Thyroid gland (tissue), 4 donors: ENCODE results near the gene ZNF785. TPM values are rescaled to one million over a fixed set of nuclear protein-coding genes. Genes with fewer than 3 reads are reported as not detected.
"Not testable (repeated sequence)": the region's sequence is repeated elsewhere in the genome, so short reads cannot be mapped to it uniquely, and the experiment has no call there.

Source experiments
- DNase-seq, 2 donors: peaks; one replicate each; pipeline ENCODE4 v3.0.0-alpha.2; 2019
- H3K27ac ChIP-seq, 3 donors: fragments of 200-600 bp; sonication (generic); 1 replicate in 2 of 3; 2 replicates in 1 of 3; pipeline ENCODE4 v1.5.1; 2016 to 2019; ENCODE audit warnings: mild to moderate bottlenecking in 1 of 3, moderate library complexity in 1 of 3
- H3K27me3 ChIP-seq: fragments of 200-600 bp; sonication (generic); one replicate; pipeline ENCODE4 v1.5.1; 2019
- H3K36me3 ChIP-seq, 2 donors: fragments of 200-600 bp; sonication (generic); one replicate each; pipeline ENCODE4 v1.5.1; 2016 to 2019
- H3K4me1 ChIP-seq, 2 donors: fragments of 200-600 bp; sonication (generic); one replicate each; pipeline ENCODE4 v1.5.1; 2017 to 2019
- H3K4me3 ChIP-seq, 3 donors: fragments of 200-600 bp; sonication (generic); replicated peaks in 1 of 3; 1 replicate in 2 of 3; 2 replicates in 1 of 3; pipeline ENCODE4 v1.5.1; 2016; ENCODE audit warnings: mild to moderate bottlenecking in 1 of 3
- H3K9me3 ChIP-seq: fragments of 200-600 bp; sonication (generic); one replicate; pipeline ENCODE4 v1.5.1; 2017
- CTCF ChIP-seq, 6 experiments: fragments of 200-600 bp in 3 of 6; fragments of 450-650 bp in 3 of 6; sonication (generic) in 3 of 6; IDR thresholded peaks; one replicate each; pipeline ENCODE4 v1.5.1; 2016 to 2019; ENCODE audit warnings: antibody characterized with exemption in 6 of 6, mild to moderate bottlenecking in 2 of 6, inconsistent platforms in 1 of 6, moderate library complexity in 1 of 6
- POLR2A ChIP-seq, 2 donors: fragments of 450-650 bp; IDR thresholded peaks; one replicate each; pipeline ENCODE4 v1.6.1; 2017; ENCODE audit warnings: antibody characterized with exemption in 2 of 2, mild to moderate bottlenecking in 2 of 2, moderate library complexity in 1 of 2
- WGBS, 2 donors: methylation state at CpG; one replicate each; pipeline ENCODE4 v1.1.5; 2017; 5-methylcytosine and 5-hydroxymethylcytosine counted together
- intact Hi-C: fragments of 100-400 bp; cut with DNase I; formaldehyde crosslinking; loops from one replicate; pipeline ENCODE4 v1.15.1; 2023
- total RNA-seq, 4 donors: library from RNA; depleted of rRNA; stranded (reverse); fragments of >200 nt; gene quantifications; one replicate each; pipeline ENCODE4 v1.2.3, GENCODE V29; 2016

ZNF785 gene
- total RNA-seq, 4 donors from 2014 or later: 10.3 to 16.9 (median 12.4) TPM

DNA sequence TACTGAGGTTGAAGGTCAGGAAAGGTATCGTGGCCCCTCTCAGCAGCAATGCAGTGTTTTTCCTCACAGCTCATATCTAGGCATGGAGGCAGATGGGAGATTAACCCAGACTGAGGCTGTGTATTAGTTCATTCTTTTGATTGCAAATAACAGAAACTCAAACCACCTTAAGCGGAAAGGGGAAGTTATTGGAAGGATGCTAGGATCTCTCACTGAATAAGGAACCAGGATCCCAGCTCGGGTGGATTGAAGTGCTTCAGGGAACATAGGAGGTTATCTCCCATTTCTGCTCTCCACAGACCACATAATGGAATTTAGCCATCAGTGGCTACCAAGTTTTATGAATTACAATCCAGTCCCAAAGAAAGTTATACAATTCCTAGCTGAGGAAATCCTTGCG lies 16.5 kb upstream of the ZNF785 start:
- DNase-seq: no peak
- no peaks in the 10 kb centered on the region for H3K4me1 ChIP-seq
- intact Hi-C loops: loop anchor here (10.0 kb wide), 1 partner anchor 157 kb away; the partner anchor contains the start of gene SEPHS2
- peaks cover 26 to 34% of the 10 kb centered on the region in 2 donors for H3K36me3 ChIP-seq
- 88 to 92% methylated on average over 4 of the region's 4 CpGs for WGBS, 2 donors
- no peak overlapping the region for H3K4me3 ChIP-seq
- H3K27ac ChIP-seq: no peak overlapping the region
- H3K9me3 ChIP-seq: no peaks in the 10 kb centered on the region
- TF ChIP-seq CTCF (IDR thresholded peaks at IDR 0.05) (no peak), POLR2A (IDR thresholded peaks at IDR 0.05) (no peak)
- no peaks in the 10 kb centered on the region for H3K27me3 ChIP-seq

DNA sequence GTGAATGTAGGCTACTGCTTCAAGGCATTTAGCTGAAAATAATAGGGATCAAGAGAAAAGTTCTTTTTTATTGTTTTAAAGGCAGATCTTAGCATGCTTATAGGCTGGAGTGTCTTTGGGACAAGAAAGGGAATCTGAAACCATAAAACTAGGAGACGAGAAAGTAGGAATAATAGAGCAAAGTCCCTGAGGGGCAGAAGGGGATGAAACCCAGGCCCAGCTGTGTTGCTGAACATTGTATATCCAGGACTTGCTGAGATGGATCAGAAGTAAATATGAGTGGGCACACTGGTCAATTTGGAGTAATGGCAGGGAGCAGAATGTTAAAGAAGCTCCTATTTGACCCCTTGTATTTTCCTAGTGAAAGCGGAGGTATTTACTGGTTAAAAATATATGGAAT lies 15.4 kb upstream of the ZNF785 start:
- no peaks in the 10 kb centered on the region for H3K27me3 ChIP-seq
- TF ChIP-seq POLR2A (IDR thresholded peaks at IDR 0.05) (no peak), CTCF (IDR thresholded peaks at IDR 0.05) (no peak)
- intact Hi-C loops: loop anchor here (10.0 kb wide), 1 partner anchor 156 kb away; the partner anchor contains the start of gene SEPHS2
- peaks cover 26 to 30% of the 10 kb centered on the region in 2 donors for H3K36me3 ChIP-seq
- H3K9me3 ChIP-seq: no peaks in the 10 kb centered on the region
- no peak for DNase-seq
- 91 to 94% methylated on average over 2 of the region's 2 CpGs for WGBS, 2 donors
- no peak overlapping the region for H3K27ac ChIP-seq
- H3K4me3 ChIP-seq: no peak overlapping the region
- no peaks in the 10 kb centered on the region for H3K4me1 ChIP-seq

DNA sequence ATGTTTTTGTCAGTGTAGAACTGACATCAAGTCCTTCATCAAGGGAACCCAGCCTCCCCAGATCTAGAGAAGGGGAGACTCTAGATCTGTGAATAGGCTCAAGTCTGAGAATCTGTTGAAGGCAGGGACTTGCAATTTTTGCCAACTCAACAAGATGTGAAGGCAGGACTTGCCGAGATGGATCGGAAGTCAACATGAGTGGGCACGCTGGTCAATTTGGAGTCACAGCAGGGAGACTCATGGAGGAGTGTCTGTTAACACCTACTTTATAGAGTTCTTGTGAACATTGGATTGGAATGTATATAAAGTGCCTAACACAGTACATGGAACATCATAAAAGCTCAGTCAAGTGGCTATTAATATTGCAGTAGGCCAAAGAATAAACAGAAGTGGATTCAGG lies 14.7 kb upstream of the ZNF785 start:
- no peaks in the 10 kb centered on the region for H3K4me1 ChIP-seq
- H3K36me3 ChIP-seq: peaks cover 24% of the 10 kb centered on the region in 2 donors
- 85 to 94% methylated on average over 3 of the region's 3 CpGs for WGBS, 2 donors
- DNase-seq: no peak
- no peaks in the 10 kb centered on the region for H3K27me3 ChIP-seq
- TF ChIP-seq CTCF (IDR thresholded peaks at IDR 0.05) (no peak), POLR2A (IDR thresholded peaks at IDR 0.05) (no peak)
- H3K9me3 ChIP-seq: no peaks in the 10 kb centered on the region
- no peak overlapping the region for H3K27ac ChIP-seq
- intact Hi-C loops: loop anchor here (10.0 kb wide), 1 partner anchor 155 kb away; the partner anchor contains the start of gene SEPHS2
- H3K4me3 ChIP-seq: no peak overlapping the region

GRCh38 chr16:30592871-30593270 lies 7.4 kb upstream of the ZNF785 start:
- Histone ChIP-seq H3K4me3 (no peak overlapping the region), H3K27me3 (no peaks in the 10 kb centered on the region), H3K27ac (no peak overlapping the region), H3K36me3 (no peaks in the 10 kb centered on the region), H3K9me3 (no peaks in the 10 kb centered on the region), H3K4me1 (no peaks in the 10 kb centered on the region)
- 93 to 96% methylated on average over 4 of the region's 4 CpGs for WGBS, 2 donors
- no peak for TF ChIP-seq CTCF (IDR thresholded peaks at IDR 0.05)
- no peak for TF ChIP-seq POLR2A (IDR thresholded peaks at IDR 0.05)
- no peak for DNase-seq
- intact Hi-C loops: no loop called here

DNA sequence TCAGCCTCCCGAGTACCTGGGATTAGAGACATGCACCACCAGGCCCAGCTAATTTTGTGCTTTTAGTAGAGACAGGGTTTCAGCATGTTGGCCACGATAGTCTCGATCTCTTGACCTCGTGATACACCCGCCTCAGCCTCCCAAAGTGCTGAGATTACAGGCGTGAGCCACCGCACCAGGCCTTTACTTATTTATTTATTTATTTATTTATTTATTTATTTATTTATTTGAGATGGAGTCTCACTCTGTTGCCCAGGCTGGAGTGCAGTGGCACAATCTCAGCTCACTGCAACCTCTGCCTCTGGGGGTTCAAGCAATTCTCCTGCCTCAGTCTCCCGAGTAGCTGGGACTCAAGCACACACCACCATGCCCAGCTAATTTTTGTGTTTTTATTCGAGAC lies 5.4 kb upstream of the ZNF785 start:
- H3K4me1 ChIP-seq, H3K27ac ChIP-seq, DNase-seq, H3K27me3 ChIP-seq, H3K36me3 ChIP-seq, H3K9me3 ChIP-seq, H3K4me3 ChIP-seq, intact Hi-C loops: not testable (repeated sequence)
- 96 to 98% methylated on average over 9 of the region's 9 CpGs for whole genome bisulfite sequencing, 2 donors

DNA sequence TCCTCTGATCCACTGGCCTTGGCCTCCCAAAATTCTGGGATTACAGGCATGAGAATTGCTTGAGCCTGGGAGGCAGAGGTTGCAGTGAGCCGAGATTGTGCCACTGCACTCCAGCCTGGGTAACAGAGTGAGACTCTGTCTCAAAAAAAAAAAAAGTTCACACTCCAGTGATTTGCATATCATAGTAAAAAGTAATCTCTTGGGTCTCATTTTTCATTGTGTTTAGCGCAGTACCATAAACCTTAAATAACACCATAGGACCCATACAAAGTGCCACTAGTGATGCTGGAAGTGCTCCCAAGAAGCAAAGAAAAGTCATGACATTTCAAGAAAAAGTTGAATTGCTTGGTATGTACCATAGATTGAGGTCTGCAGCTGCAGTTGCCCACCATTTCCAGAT lies 4.1 kb upstream of the ZNF785 start:
- H3K27ac ChIP-seq, H3K4me3 ChIP-seq, H3K4me1 ChIP-seq, intact Hi-C loops, H3K27me3 ChIP-seq, H3K9me3 ChIP-seq, H3K36me3 ChIP-seq, DNase-seq: not testable (repeated sequence)
- 97 to 100% methylated on average over 2 of the region's 2 CpGs for WGBS, 2 donors
